Measurements from ENCODE around the gene MSH4.
"Not testable (repeated sequence)": the region's sequence is repeated elsewhere in the genome, so short reads cannot be mapped to it uniquely, and the experiment has no call there.

MSH4 gene

DNA sequence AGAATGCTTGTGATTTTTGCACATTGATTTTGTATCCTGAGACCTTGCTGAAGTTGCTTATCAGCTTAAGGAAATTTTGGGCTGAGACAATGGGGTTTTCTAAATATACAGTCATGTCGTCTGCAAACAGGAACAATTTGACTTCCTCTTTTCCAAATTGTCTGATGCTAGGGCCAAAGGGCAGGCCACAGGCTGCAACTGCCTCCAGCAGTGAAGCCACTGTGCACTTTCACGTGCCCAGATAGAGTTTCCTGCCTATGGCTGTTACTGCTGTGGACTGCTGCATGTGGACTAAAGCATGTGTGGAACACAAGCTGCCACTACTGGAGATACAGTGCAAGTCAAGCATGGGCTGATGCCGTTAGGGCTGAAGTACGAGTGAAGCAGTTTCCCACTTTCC, 146.4 kb downstream of the MSH4 start:
- not testable (repeated sequence) for DNase-seq (ENCODE audit: low spot score)

DNA sequence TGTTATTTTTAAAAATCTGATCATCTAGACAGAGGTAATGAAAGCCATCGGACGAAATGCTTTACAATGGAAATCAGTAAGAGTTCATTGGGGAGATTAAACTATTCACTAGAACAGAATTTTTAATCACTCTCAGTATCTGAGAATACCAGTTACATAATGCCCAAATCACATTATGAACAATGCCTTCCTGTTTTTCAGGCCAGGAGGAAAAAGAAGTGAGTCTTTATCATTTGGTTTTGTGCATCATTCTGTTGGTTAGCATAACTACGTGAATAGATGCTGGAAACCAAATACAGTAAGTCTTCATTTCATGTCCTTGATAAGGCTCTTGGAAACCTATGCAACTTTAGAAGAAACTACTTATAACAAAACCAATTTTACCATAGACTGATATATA, 153.5 kb downstream of the MSH4 start:
- no peak for DNase-seq (ENCODE audit: low spot score)

DNA sequence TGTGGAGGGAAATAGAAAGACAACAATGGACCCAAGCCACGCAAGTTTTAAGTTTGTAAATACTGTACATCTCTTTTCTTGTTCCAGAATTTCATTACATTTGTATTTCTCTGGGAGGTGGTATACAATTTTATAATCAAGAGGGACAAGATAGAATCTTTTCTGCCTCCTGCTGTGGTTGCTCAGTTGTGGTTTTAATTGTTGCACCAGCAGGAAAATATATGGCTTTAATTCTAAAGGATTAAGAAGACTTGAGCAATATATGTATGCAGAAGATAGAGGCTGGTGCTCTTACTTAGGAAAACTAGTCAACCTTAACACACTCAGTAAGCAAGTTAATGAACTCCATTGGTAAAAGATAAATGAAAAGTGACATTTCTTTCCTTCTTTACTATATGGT, 155.3 kb downstream of the MSH4 start:
- DNase-seq (ENCODE audit: low spot score) = no peak

DNA sequence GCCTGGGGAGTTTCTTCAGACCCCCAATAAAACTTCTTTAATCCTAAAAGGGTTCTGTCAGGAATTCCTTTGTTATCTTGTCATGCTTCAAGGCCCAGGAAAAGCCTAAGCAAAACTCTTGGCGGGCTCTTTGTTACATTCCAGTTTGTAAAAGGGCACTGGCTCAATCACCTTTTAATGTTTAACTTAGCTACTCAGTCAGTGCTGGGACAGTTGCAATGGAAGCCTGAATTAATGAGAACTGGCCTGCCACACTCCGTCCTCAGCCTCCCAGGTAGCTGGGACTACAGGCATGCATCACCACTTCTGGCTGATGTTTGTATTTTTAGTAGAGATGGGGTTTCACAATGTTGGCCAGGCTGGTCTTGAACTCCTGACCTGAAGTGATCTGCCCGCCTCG, 156.8 kb downstream of the MSH4 start:
- no peak for DNase-seq (ENCODE audit: low spot score)

DNA sequence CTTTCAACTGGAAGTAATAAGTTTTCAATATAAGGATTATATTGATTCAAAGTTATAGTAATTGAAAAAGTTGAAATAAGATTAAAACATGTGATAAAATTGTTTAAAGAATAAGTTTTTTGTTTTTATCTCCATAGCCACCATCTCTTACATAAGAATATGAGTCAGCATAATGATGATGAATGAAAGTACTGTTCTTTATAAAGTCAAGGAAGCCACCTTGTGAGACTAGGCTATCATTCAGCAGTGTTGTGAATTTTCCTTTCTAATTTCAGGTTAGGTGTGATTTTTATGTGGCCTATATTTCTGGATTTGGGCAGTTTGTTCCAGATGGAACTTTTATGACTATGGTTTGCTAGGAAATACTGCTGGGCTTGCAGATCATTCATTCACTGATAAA, 157.9 kb downstream of the MSH4 start:
- no peak for DNase-seq (ENCODE audit: low spot score)

Measured in GM03348 (cell line).